ENCODE data around the gene ZNF350.

GRCh38 chr19:51926426-51926783 is 60.2 kb downstream of the ZNF350 start:
- no peak for TF ChIP-seq CTCF (IDR thresholded peaks at IDR 0.05; ENCODE audit: low read length)
- no peak for TF ChIP-seq EZH2 (optimal IDR thresholded peaks at IDR 0.05; ENCODE audit: low read depth, low read length)

Measured in MM.1S (cell line).